C1 segment of cervical spinal cord (tissue), 14 donors: ENCODE data around the gene UBXN6.

Source experiments
- DNase-seq, 14 donors: peaks; one replicate each; lab custom pipeline; 2025; lab: John Stamatoyannopoulos, UW

UBXN6 gene

DNA sequence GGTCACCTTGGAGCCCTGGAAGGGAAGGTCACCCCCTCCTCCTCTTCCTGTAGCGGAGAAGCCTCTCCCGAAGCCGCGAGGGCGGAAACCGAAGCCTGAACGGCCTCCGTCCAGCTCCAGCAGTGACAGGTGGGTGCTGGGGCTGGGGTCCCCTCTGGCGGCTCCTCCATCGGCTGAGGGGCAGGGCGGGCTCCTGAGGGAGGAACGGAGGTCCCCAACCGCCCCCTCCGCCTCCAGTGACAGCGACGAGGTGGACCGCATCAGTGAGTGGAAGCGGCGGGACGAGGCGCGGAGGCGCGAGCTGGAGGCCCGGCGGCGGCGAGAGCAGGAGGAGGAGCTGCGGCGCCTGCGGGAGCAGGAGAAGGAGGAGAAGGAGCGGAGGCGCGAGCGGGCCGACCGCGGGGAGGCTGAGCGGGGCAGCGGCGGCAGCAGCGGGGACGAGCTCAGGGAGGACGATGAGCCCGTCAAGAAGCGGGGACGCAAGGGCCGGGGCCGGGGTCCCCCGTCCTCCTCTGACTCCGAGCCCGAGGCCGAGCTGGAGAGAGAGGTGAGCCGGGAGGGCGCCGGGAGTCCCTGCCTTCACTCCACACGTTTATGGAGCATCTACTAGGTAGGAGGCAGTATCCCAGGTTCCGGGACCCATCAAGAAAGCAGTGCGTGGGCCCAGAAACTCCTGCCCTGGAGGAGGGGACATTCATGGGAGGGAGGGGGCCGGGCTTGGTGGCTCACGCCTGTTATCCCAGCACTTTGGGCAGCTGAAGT, 36.5 kb upstream of the UBXN6 start:
- DNase-seq, result no peak

GRCh38 chr19:4493104-4493928, 35.7 kb upstream of the UBXN6 start:
- no peak for DNase-seq

DNA sequence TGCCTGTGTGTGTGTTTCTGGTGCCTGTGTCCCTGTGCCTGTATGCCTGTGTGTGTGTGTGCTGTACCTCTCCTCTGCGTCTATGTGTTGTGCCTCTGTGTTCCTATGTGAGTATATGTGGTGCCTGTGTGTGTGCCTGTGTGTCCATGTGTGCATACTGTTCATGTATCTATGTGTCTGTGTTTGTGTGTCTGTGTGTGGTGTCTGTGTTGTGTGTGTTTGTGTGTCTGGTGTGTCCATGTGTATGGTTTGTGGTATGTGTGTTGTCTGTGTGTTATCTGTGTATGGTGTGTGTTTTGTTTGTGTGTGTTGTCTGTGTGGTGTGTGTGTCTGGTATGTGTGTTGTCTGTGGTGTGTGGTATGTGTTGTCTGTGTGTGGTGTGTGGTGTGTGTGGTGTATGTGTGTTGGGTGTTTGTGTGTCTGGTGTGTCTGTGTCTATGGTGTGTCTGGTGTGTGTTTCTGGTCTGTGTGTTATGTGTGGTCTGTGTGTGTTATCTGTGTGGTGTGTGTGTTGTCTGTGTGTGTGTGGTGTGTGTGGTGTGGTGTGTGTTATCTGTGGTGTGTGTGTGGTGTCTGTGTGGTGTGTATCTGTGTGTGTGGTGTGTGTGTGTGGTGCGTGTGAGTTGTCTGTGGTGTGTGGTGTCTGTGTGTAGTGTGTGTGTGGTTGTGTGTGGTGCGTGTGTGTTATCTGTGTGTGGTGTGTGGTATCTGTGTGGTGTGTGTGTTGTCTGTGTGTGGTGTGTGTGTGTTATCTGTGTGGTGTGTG, 34.9 kb upstream of the UBXN6 start:
- no peak for DNase-seq

- DNase-seq, result no peak
Observed at GRCh38 chr19:4491446-4491845, 33.9 kb upstream of the UBXN6 start.

GRCh38 chr19:4488496-4488895, 30.9 kb upstream of the UBXN6 start:
- no peak for DNase-seq

DNA sequence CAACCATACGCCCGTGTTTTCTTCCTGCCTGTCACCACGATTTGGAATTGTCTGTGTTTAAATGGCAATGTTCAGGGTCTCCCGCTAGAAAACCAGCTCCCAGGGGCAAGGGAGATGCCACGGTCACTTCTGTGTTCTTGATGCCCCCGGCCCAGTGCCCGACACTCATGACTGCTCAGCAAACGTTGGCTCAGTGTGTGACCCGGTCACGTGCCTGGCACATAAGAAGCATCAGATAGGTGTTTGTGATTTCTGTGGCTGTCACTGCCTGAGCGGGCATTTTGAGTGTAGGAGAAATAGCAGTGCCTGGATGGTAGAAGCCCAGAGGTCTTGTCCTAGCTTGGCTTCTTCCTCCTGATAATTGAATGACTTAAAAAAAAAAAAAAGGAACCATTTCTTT, 30.0 kb upstream of the UBXN6 start:
- no peak for DNase-seq

DNA sequence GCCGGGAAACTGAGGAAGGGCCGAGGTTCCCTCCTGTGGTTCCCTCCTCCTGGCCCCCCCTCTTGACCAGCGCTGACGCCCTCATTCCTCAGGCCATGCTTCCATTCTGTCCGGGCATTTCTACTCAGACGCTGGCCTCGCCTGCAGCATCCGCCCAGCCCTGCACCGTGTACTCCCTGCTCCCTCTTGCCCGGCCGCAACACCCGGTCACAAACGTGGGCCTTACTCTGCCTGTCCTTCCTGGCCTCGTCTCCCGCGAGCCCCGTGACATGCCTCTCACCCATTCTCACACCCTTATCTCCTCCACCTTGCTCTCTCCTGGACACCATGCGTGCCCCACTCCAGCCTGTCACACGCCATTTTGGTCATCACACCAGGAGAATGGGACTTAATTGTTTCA, 25.8 kb upstream of the UBXN6 start:
- DNase-seq, result no peak

DNA sequence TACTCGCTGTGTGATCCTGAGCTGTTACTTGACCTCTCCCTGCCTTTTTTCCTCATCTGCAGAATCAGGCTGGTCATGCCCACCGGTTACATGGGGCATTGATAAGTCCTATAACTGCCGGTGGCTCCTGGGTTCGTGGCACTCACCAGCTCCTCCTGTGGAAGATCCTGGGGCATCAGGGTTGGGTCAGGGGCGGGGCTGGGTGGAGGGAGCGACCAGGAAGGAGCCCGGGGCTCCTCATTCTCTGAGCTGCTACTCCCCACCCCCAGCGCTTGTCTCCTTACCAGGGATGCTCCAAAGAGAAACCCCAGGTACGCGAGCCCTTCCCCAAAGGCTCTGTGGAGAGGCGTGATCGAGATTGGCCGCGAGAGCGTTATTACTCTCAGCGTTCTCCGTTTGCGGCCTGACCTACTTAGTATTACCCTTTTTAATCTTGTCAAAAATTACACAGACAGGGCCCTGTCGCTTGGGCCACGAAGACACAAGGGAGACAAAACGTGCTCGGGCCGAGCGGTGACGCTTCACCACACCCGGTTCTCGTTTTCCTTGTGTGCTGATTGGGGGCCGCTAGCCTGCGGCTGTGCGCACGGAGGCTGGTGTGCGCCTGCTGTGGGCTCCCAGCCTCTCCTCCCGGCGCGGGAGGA, 25.2 kb upstream of the UBXN6 start:
- no peak for DNase-seq

GRCh38 chr19:4477034-4477801, 19.6 kb upstream of the UBXN6 start:
- no peak for DNase-seq

DNA sequence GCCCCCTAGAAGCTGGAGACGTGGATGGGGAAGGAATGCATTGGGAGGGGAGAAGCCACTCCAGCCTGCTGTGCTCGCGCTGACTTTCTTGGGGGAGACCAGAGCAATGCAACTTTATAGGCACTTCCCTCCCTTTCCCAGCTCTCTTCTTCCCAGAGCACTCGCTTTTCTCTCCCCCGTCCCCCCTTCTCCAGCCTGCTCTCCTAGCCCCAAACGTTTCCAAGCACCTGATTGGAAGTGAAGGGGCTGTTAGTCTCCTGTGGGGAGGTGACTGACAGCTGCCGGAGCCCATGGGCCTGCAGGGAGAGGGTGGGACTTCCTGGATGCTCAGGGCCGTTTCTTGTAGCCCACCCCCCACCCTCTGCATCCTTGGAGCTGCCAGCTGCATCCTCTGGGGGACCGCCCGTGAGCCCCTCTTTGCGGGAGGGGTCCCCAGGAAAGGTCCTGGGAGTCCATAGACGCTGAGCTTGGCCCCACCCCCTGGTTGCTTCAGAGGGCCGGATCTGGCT, 17.0 kb upstream of the UBXN6 start:
- peak in 8 of 14 donors; percentile 3 to 82 (median 19) for DNase-seq

DNA sequence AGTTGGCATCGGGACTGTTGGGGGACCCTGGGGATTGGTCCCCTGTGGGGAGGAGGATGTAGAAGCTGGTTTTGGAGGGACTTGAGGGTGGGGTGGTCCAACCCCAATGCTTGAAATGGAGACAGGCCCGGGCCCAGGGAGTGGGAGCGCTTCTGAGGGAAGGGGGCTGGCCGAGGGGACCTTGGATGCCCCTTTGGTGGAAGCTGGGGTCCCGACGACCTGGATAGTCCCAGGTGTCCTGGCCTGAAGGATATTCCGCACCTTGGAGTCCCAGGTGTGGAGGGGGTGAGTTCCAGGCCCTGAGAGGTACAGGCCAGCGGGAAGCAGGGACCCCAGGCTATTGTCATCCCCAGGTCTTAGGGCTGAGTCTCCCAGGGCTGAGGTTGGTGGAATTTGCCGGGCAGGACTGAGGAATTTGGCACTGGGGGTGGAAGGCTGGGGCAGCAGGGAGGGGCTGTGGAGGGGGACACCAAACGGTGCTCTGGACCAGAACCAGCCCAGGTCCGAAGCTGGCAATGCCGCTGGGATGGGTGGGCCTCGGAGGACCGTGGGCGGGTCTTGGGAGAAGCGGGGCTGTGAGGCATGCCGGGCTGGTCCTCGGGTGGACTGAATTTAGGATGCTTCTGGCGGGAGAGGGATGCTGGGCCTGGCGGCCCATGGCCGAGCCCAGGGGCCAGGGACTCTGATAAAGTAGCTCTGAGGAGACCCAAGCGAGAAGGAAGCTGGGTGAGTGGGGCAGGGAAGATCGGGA, 16.3 kb upstream of the UBXN6 start:
- DNase-seq, result no peak

DNA sequence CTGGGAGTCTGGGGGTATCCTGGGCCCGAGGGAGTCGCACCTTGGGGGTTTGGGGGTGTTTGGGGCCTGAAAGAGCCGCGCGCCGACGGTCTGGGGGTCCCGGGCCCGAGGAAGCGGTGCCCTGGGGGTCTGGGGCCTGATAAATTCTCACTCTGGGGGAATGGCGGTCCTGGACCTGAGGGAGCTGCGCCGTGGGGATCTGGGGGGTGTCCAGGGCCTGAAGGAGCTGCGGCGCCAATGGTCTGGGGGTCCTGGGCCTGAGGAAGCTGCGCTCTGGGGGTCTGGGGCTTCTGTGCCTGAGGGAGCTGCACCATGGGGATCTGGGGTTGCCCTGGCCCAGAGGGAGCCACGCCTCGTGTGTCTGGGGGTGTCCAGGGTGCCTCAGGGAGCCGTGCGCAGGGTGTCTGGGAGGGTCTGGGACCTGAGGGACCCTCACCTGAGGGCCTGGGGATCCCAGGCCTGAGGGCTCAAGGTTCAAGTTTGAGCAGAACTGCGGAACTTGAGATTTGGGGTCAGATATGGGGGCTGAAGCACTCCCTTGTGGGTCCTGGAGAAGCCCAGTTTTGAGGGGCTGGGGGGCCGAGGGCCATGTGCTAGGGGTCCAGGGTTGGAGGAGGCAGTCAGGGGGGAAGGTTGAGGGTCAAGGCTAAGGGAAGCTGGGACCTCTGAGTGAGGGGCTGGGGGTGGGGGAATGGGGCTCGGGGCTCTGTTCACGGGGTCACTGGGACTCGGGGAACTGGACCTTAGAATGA, 15.6 kb upstream of the UBXN6 start:
- no peak for DNase-seq

DNA sequence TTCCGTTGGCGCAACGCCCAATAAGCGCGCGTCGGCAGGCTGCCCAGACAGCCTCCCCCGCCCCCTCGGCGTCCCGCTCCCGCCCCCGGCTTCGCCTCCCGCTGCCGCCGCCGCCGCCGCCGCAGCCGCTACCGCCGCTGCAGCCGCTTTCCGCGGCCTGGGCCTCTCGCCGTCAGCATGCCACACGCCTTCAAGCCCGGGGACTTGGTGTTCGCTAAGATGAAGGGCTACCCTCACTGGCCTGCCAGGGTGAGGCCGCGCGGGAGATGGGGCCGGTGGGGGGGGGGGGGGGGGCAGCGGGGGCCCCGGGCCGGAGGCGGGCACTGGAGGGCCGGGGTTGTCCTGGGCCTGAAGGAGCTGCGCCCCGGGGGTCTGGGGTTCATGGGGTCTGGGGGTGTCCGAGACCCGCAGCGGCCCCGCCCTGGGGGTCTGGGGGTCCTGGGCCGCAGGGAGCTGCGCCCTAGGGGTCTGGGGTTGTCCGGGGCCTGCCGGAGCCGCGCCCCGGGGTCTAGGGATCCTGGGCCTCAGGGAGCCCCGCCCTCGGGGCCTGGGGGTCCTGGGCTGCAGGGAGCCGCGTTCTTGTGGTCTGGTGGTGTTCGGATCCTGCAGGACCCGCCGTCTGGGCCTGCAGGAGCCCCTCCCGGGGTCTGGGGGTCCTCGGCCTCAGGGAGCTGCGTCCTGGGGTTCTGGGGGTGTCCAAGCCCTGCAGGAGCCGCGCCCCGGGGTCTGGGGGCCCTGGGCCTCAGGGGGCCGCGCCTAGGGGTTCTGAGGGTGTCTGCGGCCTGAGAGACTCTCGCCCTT, 14.8 kb upstream of the UBXN6 start, which contains the start of gene HDGFL2:
HDGFL2 (plus strand) TSS at position 124 of the 801 bp plus-strand sequence; CDS start at position 178, 54 bp downstream.
- DNase-seq, result peak in 1 of 14 donors; percentile 41

DNA sequence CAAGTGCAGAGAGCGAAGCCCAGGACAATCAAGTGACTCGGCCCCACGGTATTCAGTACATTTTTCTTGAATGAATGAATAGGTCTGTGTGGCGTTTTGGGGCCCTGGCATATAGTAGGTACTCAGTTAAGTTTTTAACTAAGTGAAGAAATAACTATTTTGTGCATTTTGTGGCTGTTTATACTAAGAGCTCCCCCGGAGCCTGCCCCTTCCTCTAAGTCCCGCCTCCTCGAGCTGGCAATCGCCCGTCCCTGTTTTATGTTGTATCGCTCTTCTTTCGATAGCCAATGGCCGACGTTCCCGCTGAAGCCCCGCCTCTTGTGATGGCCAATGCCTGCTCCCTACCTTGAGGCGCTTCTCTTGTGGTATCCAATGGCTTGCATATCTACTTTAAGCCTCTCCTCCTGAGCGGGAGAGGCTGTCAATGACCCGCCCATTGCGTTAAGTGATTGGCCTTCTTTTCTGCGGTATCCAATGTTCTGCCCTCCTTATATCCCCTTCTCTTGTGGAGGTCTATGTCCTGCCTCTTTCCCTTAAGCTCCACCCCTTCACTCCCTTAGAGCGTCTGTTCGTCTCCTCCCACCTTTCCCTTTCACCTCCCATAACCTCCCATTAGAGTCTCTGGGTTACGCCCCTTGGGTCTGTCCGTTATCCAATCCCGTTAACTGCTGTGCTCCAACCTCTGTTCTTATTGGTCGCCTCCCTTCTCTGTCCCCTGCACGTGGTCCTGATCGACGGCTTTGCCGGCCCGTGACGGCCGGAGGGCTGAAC, 14.0 kb upstream of the UBXN6 start:
- DNase-seq, result peak; percentile 85 to 100 (median 98)

- DNase-seq, result no peak
Observed at GRCh38 chr19:4467835-4468234, 10.2 kb upstream of the UBXN6 start.

DNA sequence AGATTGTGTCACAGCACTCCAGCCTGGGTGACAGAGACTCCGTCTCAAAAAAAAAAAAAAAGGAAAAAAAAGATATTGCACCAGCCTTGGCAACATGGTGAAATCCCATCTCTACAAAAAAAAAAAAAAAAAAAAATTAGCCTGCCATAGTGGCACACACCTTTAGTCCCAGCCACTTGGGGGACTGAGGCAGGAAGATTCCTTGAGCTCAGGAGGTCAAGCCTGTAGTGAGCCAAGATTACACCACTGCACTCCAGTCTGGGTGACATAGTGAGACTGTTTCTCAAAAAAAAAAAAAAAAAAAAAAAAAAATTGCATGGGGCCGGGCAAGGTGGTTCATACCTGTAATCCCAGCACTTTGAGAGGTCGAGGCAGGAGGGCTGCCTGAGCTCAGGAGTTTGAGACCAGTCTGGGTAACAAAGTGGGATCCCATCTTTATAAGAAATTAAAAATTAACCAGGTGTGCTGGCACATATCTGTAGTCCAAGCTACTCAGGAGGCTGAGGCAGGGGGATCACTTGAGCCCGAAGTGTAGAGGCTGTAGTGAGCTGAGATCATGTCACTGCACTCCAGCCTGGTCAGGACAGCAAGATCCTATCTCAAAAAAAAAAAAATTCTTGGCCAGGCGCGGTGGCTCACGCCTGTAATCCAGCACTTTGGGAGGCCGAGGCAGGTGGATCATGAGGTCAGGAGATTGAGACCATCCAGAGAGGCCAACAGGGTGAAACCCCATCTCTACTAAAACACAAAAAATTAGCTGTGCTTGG, 7.4 kb upstream of the UBXN6 start:
- no peak for DNase-seq
